HepG2 (cell line): ENCODE measurements around the gene MPIG6B. TPM values are rescaled to one million over a fixed set of nuclear protein-coding genes. Genes with fewer than 3 reads are reported as not detected.

Source experiments
- EED ChIP-seq: sonication (generic); formaldehyde crosslinking; IDR thresholded peaks from 2 replicates; pipeline ENCODE4 v1.5.0; 2020; ENCODE audit warnings: mild to moderate bottlenecking, missing genetic modification reagents
- GZF1 ChIP-seq: sonication (generic); formaldehyde crosslinking; IDR thresholded peaks from 2 replicates; pipeline ENCODE4 v1.5.1; 2020; ENCODE audit warnings: mild to moderate bottlenecking, missing genetic modification reagents
- HINFP ChIP-seq: sonication (generic); formaldehyde crosslinking; IDR thresholded peaks from 2 replicates; pipeline ENCODE4 v1.4.0; 2020; ENCODE audit warnings: low read depth, mild to moderate bottlenecking, missing genetic modification reagents
- MED8 ChIP-seq: sonication (generic); formaldehyde crosslinking; IDR thresholded peaks from 2 replicates; pipeline ENCODE4 v1.8.1; 2023; ENCODE audit warnings: mild to moderate bottlenecking, missing genetic modification reagents; ENCODE audit not compliant: insufficient replicate concordance
- PAXIP1 ChIP-seq: sonication (generic); formaldehyde crosslinking; conservative IDR thresholded peaks from 2 replicates; pipeline ENCODE4 v1.4.0; 2020; ENCODE audit warnings: mild to moderate bottlenecking, missing genetic modification reagents, moderate library complexity
- PRMT3 ChIP-seq: sonication (generic); formaldehyde crosslinking; IDR thresholded peaks from 2 replicates; pipeline ENCODE4 v1.8.1; 2022; ENCODE audit warnings: low read depth, mild to moderate bottlenecking, moderate library complexity, missing genetic modification reagents, borderline replicate concordance
- PTBP1 ChIP-seq: fragments of 200-400 bp; formaldehyde crosslinking; IDR thresholded peaks from 2 replicates; pipeline ENCODE4 v1.6.1; 2018; ENCODE audit warnings: low read length, low read depth; ENCODE audit not compliant: poor library complexity, severe bottlenecking
- RAD21 ChIP-seq: fragments of 450-650 bp; formaldehyde crosslinking; IDR thresholded peaks from 2 replicates; pipeline ENCODE4 v1.5.0; 2020; ENCODE audit warnings: mild to moderate bottlenecking
- RBFOX2 ChIP-seq: fragments of 200-400 bp; formaldehyde crosslinking; IDR thresholded peaks from 2 replicates; pipeline ENCODE4 v1.6.1; 2017; ENCODE audit warnings: low read depth, mild to moderate bottlenecking, low read length
- REL ChIP-seq: sonication (generic); formaldehyde crosslinking; conservative IDR thresholded peaks from 2 replicates; pipeline ENCODE4 v1.8.0; 2022; ENCODE audit warnings: mild to moderate bottlenecking, missing genetic modification reagents, moderate library complexity
- ZBTB2 ChIP-seq: sonication (generic); formaldehyde crosslinking; IDR thresholded peaks from 2 replicates; pipeline ENCODE4 v1.8.0; 2022; ENCODE audit warnings: low read depth, missing genetic modification reagents
- ZNF350 ChIP-seq: sonication (generic); formaldehyde crosslinking; IDR thresholded peaks from 2 replicates; pipeline ENCODE4 v1.4.0; 2020; ENCODE audit warnings: mild to moderate bottlenecking, low read depth, missing genetic modification reagents, borderline replicate concordance
- ZNF414 ChIP-seq: sonication (generic); formaldehyde crosslinking; IDR thresholded peaks from 2 replicates; pipeline ENCODE4 v1.5.0; 2020; ENCODE audit warnings: missing genetic modification reagents
- ZNF446 ChIP-seq: sonication (generic); formaldehyde crosslinking; IDR thresholded peaks from 2 replicates; pipeline ENCODE4 v1.5.0; 2020; ENCODE audit warnings: mild to moderate bottlenecking, missing genetic modification reagents
- ZNF510 ChIP-seq: sonication (generic); formaldehyde crosslinking; IDR thresholded peaks from 2 replicates; pipeline ENCODE4 v1.4.0; 2020; ENCODE audit warnings: low read depth, mild to moderate bottlenecking, missing genetic modification reagents
- polyA plus RNA-seq, 8 experiments: library from polyadenylated mRNA; depleted of rRNA in 3 of 8; stranded (reverse) in 7 of 8; unstranded in 1 of 8; fragments of >200 nt; fragmentation: Illumina TruSeq in 4 of 8; extraction: Trizol in 4 of 8; gene quantifications; 2 replicates each; pipeline versions ENCODE4 v1.2.1 to v1.2.3, GENCODE V29; 2011 to 2016; ENCODE audit warnings: low read depth in 4 of 8, missing spikeins in 1 of 8, mixed read lengths in 1 of 8; ENCODE audit not compliant: insufficient read depth in 1 of 8
- total RNA-seq, 5 experiments: library from RNA; depleted of rRNA; stranded (reverse); fragments of >200 nt; fragmentation: Illumina TruSeq; extraction: Trizol; gene quantifications; 2 replicates each; pipeline ENCODE4 v1.2.3, GENCODE V29; 2016; ENCODE audit warnings: low read depth in 1 of 5
- TF ChIP-seq, protein P1 (sequence below): sonication (generic); formaldehyde crosslinking; IDR thresholded peaks from 2 replicates; pipeline ENCODE4 v1.4.0; 2020; ENCODE audit warnings: missing genetic modification reagents
- TF ChIP-seq, protein P2 (sequence below): sonication (generic); formaldehyde crosslinking; IDR thresholded peaks from 2 replicates; pipeline ENCODE4 v1.8.1; 2023; ENCODE audit warnings: mild to moderate bottlenecking, missing genetic modification reagents

Gene MPIG6B
- total and polyA plus RNA-seq, 2 of the 13 experiments (the other 11 are each of a cell fraction or from before 2014, with no cell fraction given) = not detected

DNA sequence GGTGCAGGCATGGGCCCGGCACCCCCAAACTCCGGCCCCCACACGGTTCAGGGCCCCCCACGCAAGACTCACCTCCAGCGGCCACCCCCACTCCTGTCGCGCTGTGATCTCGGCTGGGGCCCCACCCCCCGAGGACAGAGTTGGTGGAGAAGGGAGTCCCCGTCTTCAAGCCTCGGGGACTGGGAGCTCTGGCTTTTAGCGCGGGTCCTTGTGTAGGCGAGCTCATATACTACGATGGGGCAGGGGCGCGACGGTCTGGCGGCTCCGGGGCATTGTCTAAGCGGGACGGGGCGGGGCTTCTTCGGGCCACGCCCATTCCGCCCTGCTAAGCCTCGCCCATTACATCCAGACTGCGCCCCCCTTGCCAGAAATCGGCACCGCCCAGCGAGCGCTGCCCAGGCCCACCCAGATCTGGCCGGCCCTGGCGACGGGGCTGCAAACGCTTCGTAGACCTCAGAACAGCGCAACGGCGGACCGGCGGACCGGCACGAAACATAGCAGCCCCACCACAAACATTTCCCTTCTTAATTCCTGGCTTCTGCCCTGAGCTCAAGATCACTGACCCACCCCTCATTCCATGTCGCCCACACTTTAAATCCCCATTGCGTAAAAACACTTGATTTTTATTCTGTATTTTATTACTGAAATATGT, 6.9 kb downstream of the MPIG6B start (continued):
- TF ChIP-seq ZBTB2 (CRISPR knock-in tag) (peak; percentile 1; the same call in 1 of the 2 replicates), EED (CRISPR knock-in tag) (peak; percentile 91; the same call in 1 of the 2 replicates), RAD21 (CRISPR knock-in tag) (peak; percentile 20; the same call in 1 of the 2 replicates), REL (CRISPR knock-in tag) (0 out of 2 replicates have a peak, but pooled peaks have one; percentile 43), ZNF414 (CRISPR knock-in tag) (peak; percentile 89; the same call in 1 of the 2 replicates), MED8 (CRISPR knock-in tag) (peak; percentile 22), PAXIP1 (CRISPR knock-in tag) (peak; percentile 2; the same call in 1 of the 2 replicates), RBFOX2 (peak; percentile 99), ZNF510 (CRISPR knock-in tag) (no peak), PTBP1 (peak; percentile 82), HINFP (CRISPR knock-in tag) (0 out of 2 replicates have a peak, but pooled peaks have one; percentile 11), ZNF350 (no peak; the same call in 1 of the 2 replicates), ZNF446 (CRISPR knock-in tag) (0 out of 2 replicates have a peak, but pooled peaks have one; percentile 74), GZF1 (CRISPR knock-in tag) (0 out of 2 replicates have a peak, but pooled peaks have one; percentile 41), PRMT3 (peak; percentile 94)
- TF ChIP-seq, protein P1, sequence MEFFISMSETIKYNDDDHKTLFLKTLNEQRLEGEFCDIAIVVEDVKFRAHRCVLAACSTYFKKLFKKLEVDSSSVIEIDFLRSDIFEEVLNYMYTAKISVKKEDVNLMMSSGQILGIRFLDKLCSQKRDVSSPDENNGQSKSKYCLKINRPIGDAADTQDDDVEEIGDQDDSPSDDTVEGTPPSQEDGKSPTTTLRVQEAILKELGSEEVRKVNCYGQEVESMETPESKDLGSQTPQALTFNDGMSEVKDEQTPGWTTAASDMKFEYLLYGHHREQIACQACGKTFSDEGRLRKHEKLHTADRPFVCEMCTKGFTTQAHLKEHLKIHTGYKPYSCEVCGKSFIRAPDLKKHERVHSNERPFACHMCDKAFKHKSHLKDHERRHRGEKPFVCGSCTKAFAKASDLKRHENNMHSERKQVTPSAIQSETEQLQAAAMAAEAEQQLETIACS (CRISPR knock-in tag) = no peak
- TF ChIP-seq, protein P2, sequence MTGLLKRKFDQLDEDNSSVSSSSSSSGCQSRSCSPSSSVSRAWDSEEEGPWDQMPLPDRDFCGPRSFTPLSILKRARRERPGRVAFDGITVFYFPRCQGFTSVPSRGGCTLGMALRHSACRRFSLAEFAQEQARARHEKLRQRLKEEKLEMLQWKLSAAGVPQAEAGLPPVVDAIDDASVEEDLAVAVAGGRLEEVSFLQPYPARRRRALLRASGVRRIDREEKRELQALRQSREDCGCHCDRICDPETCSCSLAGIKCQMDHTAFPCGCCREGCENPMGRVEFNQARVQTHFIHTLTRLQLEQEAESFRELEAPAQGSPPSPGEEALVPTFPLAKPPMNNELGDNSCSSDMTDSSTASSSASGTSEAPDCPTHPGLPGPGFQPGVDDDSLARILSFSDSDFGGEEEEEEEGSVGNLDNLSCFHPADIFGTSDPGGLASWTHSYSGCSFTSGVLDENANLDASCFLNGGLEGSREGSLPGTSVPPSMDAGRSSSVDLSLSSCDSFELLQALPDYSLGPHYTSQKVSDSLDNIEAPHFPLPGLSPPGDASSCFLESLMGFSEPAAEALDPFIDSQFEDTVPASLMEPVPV (CRISPR knock-in tag) = peak; percentile 91; the same call in 1 of the 2 replicates
